Tibial artery (tissue), 4 donors: ENCODE measurements around the gene OR5K2.

Experiments used
- DNase-seq, 2 donors: peaks; one replicate each; pipeline ENCODE4 v3.0.0-alpha.2; 2019
- H3K27ac ChIP-seq, 2 donors: fragments of 200-600 bp; sonication (generic) in 1 of 2; 1 replicate in 1 of 2; 2 replicates in 1 of 2; pipeline ENCODE4 v1.5.1; 2018 to 2019; ENCODE audit warnings: mild to moderate bottlenecking in 1 of 2
- H3K27me3 ChIP-seq, 2 donors: fragments of 200-600 bp; sonication (generic) in 1 of 2; one replicate each; pipeline versions ENCODE4 v1.5.1 to v1.6.0; 2016 to 2019
- H3K36me3 ChIP-seq, 3 donors: fragments of 200-600 bp; sonication (generic) in 2 of 3; one replicate each; pipeline ENCODE4 v1.5.1; 2016 to 2019; ENCODE audit warnings: mild to moderate bottlenecking in 2 of 3
- H3K4me1 ChIP-seq, 4 donors: fragments of 200-600 bp; sonication (generic) in 2 of 4; 1 replicate in 3 of 4; 2 replicates in 1 of 4; pipeline ENCODE4 v1.5.1; 2016 to 2019
- H3K4me3 ChIP-seq, 2 donors: fragments of 200-600 bp; sonication (generic) in 1 of 2; 1 replicate in 1 of 2; 2 replicates in 1 of 2; pipeline ENCODE4 v1.5.1; 2018 to 2019; ENCODE audit warnings: mild to moderate bottlenecking in 2 of 2
- H3K9me3 ChIP-seq, 3 donors: fragments of 200-600 bp; sonication (generic) in 1 of 3; one replicate each; pipeline ENCODE4 v1.5.1; 2016 to 2019
- intact Hi-C: fragments of 100-400 bp; cut with DNase I; formaldehyde crosslinking; loops from one replicate; pipeline ENCODE4 v1.15.0; 2023; ENCODE audit warnings: low total_unique reads
- TF ChIP-seq, protein P1 (sequence below), 2 experiments: fragments of 200-600 bp in 1 of 2; fragments of 450-650 bp in 1 of 2; IDR thresholded peaks; one replicate each; pipeline ENCODE4 v1.5.1; 2017 to 2019; ENCODE audit warnings: antibody characterized with exemption in 2 of 2, mild to moderate bottlenecking in 1 of 2, moderate library complexity in 1 of 2

OR5K2 gene

DNA sequence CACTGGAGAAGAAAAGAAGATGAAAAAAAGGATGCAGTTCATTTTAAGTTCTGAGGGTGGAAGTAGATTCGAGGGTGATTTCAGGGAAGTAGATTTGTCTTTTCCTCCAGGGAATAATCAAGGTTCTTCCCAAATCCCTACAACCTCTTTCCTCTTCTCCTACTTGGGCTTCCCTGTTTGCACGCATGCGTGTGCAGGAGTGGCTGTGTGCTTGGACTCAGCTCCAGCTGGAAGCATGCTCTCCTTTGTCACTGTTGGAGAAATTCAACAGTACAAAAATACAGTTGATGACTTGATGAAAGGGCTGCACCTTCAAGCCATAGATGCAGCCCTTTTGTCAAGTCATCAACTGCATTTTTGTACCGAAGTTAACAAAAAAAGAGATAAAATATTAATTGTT is 3.8 kb downstream of the OR5K2 start:
- Histone ChIP-seq H3K36me3 (peaks cover 0 to 6% (median 2%) of the 10 kb centered on the region in 3 donors), H3K27me3 (no peaks in the 10 kb centered on the region), H3K4me3 (no peak overlapping the region), H3K27ac (no peak overlapping the region), H3K4me1 (peaks cover 0 to 4% (median 0%) of the 10 kb centered on the region in 4 donors), H3K9me3 (no peaks in the 10 kb centered on the region)
- TF ChIP-seq, protein P1, sequence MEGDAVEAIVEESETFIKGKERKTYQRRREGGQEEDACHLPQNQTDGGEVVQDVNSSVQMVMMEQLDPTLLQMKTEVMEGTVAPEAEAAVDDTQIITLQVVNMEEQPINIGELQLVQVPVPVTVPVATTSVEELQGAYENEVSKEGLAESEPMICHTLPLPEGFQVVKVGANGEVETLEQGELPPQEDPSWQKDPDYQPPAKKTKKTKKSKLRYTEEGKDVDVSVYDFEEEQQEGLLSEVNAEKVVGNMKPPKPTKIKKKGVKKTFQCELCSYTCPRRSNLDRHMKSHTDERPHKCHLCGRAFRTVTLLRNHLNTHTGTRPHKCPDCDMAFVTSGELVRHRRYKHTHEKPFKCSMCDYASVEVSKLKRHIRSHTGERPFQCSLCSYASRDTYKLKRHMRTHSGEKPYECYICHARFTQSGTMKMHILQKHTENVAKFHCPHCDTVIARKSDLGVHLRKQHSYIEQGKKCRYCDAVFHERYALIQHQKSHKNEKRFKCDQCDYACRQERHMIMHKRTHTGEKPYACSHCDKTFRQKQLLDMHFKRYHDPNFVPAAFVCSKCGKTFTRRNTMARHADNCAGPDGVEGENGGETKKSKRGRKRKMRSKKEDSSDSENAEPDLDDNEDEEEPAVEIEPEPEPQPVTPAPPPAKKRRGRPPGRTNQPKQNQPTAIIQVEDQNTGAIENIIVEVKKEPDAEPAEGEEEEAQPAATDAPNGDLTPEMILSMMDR (IDR thresholded peaks at IDR 0.05) = no peak
- intact Hi-C loops = no loop called here
- no peak for DNase-seq

DNA sequence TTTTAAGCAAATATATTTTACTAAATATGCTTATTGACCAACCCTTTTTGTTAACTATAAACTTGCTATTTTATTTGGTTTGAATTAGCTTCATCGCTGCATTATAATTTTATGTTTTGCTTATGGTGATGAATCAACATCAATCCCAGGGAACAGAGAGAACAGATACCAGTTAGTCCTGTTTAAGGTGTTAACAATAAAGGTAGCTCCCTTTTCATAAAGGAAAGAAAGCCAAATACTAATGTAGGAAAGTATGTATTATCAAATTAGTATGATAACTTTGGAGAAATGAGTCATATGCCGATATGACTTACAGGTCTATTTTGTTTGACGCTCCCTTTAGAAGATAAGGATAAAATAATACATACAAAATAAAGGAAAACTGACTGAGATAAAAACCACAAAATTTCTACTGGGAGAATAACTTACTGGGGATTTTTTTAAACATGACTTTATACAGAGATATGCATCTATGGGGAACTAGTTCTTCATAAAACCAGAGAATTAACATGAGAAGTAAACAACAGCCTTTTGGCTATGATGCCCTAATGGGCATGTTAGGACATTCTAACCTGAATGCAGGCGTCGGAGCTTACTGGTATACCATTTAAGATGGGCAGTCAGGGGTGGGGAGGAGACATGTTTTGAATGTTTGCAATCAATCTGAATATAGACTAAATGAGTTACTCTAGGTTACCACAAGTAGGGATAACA is 4.5 kb downstream of the OR5K2 start:
- H3K4me3 ChIP-seq = no peak overlapping the region
- intact Hi-C loops = no loop called here
- TF ChIP-seq, protein P1 (IDR thresholded peaks at IDR 0.05) = no peak
- DNase-seq = no peak
- no peak overlapping the region for H3K27ac ChIP-seq
- H3K27me3 ChIP-seq = no peaks in the 10 kb centered on the region
- H3K4me1 ChIP-seq = peaks cover 0 to 4% (median 0%) of the 10 kb centered on the region in 4 donors
- H3K36me3 ChIP-seq = peaks cover 0 to 12% (median 5%) of the 10 kb centered on the region in 3 donors
- H3K9me3 ChIP-seq = no peaks in the 10 kb centered on the region

DNA sequence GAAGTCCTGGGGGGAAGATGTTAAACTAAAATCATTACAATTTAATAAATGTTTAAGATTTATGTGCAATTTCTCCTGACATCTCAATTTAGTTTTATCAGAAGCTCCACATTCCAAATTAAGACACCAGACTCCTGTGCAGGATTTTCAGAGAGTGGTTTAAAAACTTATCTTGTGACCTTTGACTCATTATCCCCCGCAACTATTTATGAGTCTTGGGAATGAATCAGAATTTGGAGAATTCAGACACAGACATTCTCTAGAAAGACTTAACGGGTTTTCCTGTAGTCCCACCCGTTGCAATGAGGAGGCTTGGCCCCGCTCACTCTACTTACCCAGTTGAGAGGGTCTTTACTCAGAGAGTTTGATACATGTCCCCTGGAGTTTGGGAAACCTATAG is 7.1 kb downstream of the OR5K2 start:
- intact Hi-C loops = no loop called here
- Histone ChIP-seq H3K9me3 (no peaks in the 10 kb centered on the region), H3K27ac (no peak overlapping the region), H3K36me3 (peaks cover 0 to 15% (median 11%) of the 10 kb centered on the region in 3 donors), H3K4me1 (peaks cover 0 to 4% (median 0%) of the 10 kb centered on the region in 4 donors), H3K4me3 (no peak overlapping the region), H3K27me3 (no peaks in the 10 kb centered on the region)
- no peak for DNase-seq
- TF ChIP-seq, protein P1 (IDR thresholded peaks at IDR 0.05) = no peak

DNA sequence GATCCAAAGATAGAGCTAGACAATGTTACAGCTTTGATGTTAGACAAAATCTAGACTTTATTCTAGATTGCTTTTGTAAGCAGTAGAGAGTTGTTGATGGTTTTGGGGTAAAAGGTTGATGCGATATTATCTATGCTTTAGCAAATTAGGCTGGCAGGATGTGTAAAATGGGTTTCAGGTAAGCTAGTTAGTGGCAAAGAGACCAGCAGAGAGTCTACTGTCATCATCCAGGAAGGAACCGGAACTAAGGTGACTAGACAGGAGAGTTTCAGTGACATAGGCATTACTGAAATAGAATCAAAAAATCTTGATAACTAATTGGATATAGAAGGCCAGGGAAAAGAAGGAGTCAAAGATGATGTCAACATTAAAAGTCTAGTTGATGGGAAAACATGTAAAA is 11.1 kb downstream of the OR5K2 start:
- no peak overlapping the region for H3K27ac ChIP-seq
- TF ChIP-seq, protein P1 (IDR thresholded peaks at IDR 0.05) = no peak
- no peak for DNase-seq
- no peaks in the 10 kb centered on the region for H3K9me3 ChIP-seq
- peaks cover 5 to 38% (median 38%) of the 10 kb centered on the region in 3 donors for H3K36me3 ChIP-seq
- H3K4me3 ChIP-seq = no peak overlapping the region
- intact Hi-C loops = no loop called here
- no peaks in the 10 kb centered on the region for H3K27me3 ChIP-seq
- H3K4me1 ChIP-seq = peaks cover 0 to 4% (median 0%) of the 10 kb centered on the region in 4 donors

DNA sequence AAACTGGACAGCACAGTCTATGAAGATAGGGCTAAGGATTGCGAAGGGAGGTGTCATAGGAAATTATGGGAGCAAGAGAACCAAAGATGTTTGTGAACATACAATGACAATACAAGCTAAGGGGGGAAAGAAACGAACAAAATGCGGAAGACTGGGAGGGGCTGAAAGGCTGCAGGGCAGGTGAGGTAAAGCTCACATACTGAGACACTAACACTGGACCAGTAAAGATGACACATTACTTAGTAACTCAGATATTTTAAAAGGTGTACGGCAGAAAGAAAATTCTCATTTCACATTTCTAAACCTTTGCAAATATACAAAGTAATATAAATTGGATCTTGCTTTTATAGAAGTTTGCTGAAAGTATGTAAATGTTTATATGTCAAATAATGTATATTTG is 15.1 kb downstream of the OR5K2 start:
- Histone ChIP-seq H3K4me3 (no peak overlapping the region), H3K9me3 (no peaks in the 10 kb centered on the region), H3K4me1 (no peaks in the 10 kb centered on the region), H3K27me3 (no peaks in the 10 kb centered on the region), H3K27ac (no peak overlapping the region), H3K36me3 (peaks cover 23 to 60% (median 54%) of the 10 kb centered on the region in 3 donors)
- intact Hi-C loops = no loop called here
- no peak for DNase-seq
- TF ChIP-seq, protein P1 (IDR thresholded peaks at IDR 0.05) = no peak
